Stimulated activated CD8-positive, alpha-beta memory T cell treated with anti-CD3 and anti-CD28 coated beads, Interleukin-7, amount 100 ng/mL, for 4 hours (primary cell): ENCODE measurements around the gene LRRC4C.

Source experiments
- DNase-seq, 2 donors: peaks; one replicate each; pipeline ENCODE4 v3.0.0-alpha.2; 2020; ENCODE audit warnings: low read depth in 2 of 2

Gene LRRC4C

GRCh38 chr11:40292721-40293508 is 1166.5 kb downstream of the LRRC4C start:
- DNase-seq: no peak

- DNase-seq: no peak
Observed at GRCh38 chr11:40291741-40292140, 1167.7 kb downstream of the LRRC4C start.

- no peak for DNase-seq
Observed at GRCh38 chr11:40291329-40291728, 1168.1 kb downstream of the LRRC4C start.

GRCh38 chr11:40290171-40290631 is 1169.3 kb downstream of the LRRC4C start:
- DNase-seq: no peak

- DNase-seq: no peak
Observed at GRCh38 chr11:40289370-40289769, 1170.1 kb downstream of the LRRC4C start.

- DNase-seq: no peak
Observed at GRCh38 chr11:40287916-40288803, 1171.3 kb downstream of the LRRC4C start.

- no peak for DNase-seq
Observed at GRCh38 chr11:40286137-40286536, 1173.3 kb downstream of the LRRC4C start.

- DNase-seq: no peak
Observed at GRCh38 chr11:40285558-40285957, 1173.9 kb downstream of the LRRC4C start.

- DNase-seq: no peak
Observed at GRCh38 chr11:40281052-40281580, 1178.3 kb downstream of the LRRC4C start.

- no peak for DNase-seq
Observed at GRCh38 chr11:40280159-40281051, 1179.0 kb downstream of the LRRC4C start.

- no peak for DNase-seq
Observed at GRCh38 chr11:40276960-40277359, 1182.5 kb downstream of the LRRC4C start.

GRCh38 chr11:40274017-40274416 is 1185.4 kb downstream of the LRRC4C start:
- no peak for DNase-seq

GRCh38 chr11:40273192-40273732 is 1186.2 kb downstream of the LRRC4C start:
- no peak for DNase-seq

GRCh38 chr11:40271361-40271760 is 1188.1 kb downstream of the LRRC4C start:
- no peak for DNase-seq

- DNase-seq: no peak
Observed at GRCh38 chr11:40269865-40270264, 1189.6 kb downstream of the LRRC4C start.

- no peak for DNase-seq
Observed at GRCh38 chr11:40268551-40268950, 1190.9 kb downstream of the LRRC4C start.

- no peak for DNase-seq
Observed at GRCh38 chr11:40255457-40255856, 1204.0 kb downstream of the LRRC4C start.

GRCh38 chr11:40253166-40253565 is 1206.3 kb downstream of the LRRC4C start:
- no peak for DNase-seq

GRCh38 chr11:40252236-40252635 is 1207.2 kb downstream of the LRRC4C start:
- no peak for DNase-seq

GRCh38 chr11:40246983-40247382 is 1212.5 kb downstream of the LRRC4C start:
- no peak for DNase-seq

- no peak for DNase-seq
Observed at GRCh38 chr11:40241524-40242051, 1217.9 kb downstream of the LRRC4C start.
